NCI-H82 (cell line): ENCODE data around the gene TECTA.
"Not testable (repeated sequence)": the region's sequence is repeated elsewhere in the genome, so short reads cannot be mapped to it uniquely, and the experiment has no call there.

ENCODE experiments used
- DNase-seq: peaks from one replicate; lab custom pipeline; 2025; lab: John Stamatoyannopoulos, UW

Gene TECTA

GRCh38 chr11:121090145-121090721, 10.8 kb upstream of the TECTA start:
- no peak for DNase-seq

DNA sequence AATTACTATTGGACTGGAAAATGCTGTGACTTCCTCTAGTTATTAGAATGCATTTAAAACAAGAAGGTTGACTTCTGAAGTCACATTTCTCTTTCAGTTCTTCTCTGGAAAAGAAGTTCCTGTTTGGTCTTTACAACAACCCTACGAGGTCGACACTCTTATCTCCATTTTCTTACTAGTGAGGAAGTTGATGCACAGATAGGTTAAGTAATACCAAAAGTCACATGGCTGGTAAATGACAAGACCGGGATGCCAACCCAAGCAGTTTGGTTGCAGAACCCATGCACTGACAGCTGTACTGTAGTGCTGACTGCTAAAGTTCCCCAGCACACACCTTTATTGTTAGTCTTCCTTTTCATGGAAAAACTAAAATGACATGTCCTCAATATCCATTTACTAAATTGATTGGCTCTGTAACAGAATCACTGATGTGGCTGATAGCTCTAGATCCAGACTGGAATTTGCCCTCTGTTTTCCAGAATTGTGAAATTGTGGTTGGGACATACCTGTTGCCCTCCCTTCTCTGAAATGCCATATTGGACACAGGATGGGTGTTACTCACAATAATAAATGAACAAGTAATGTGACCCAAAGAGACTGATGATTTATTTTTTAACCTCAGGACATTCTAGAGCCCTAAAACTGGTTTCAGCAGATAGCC, 9.4 kb upstream of the TECTA start:
- DNase-seq, result no peak

GRCh38 chr11:121095561-121095960, 5.5 kb upstream of the TECTA start:
- DNase-seq, result no peak

DNA sequence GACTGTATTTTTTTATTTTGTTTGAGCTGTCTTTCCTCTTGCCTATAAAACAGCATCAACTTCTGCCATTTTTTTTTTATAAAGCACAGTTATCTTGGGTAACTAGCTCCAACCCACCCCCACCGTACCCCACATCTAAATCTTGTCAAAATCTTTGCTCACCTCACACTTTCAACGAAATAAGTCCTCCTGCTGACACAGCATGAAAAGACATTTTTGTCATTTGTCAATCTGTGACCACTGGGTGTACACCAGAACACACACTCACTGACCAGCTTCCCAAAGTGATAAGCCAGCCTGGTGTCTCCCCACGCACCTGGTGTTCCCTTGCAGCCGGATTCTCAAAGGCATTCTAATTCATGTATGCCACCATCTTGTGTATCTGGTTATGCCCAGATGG, 1.7 kb upstream of the TECTA start:
- DNase-seq, result no peak

GRCh38 chr11:121099885-121100284, 1.2 kb upstream of the TECTA start:
- DNase-seq, result no peak

GRCh38 chr11:121104312-121104762, 3.3 kb downstream of the TECTA start:
- no peak for DNase-seq

- DNase-seq, result no peak
Observed at GRCh38 chr11:121105063-121105480, 4.0 kb downstream of the TECTA start.

DNA sequence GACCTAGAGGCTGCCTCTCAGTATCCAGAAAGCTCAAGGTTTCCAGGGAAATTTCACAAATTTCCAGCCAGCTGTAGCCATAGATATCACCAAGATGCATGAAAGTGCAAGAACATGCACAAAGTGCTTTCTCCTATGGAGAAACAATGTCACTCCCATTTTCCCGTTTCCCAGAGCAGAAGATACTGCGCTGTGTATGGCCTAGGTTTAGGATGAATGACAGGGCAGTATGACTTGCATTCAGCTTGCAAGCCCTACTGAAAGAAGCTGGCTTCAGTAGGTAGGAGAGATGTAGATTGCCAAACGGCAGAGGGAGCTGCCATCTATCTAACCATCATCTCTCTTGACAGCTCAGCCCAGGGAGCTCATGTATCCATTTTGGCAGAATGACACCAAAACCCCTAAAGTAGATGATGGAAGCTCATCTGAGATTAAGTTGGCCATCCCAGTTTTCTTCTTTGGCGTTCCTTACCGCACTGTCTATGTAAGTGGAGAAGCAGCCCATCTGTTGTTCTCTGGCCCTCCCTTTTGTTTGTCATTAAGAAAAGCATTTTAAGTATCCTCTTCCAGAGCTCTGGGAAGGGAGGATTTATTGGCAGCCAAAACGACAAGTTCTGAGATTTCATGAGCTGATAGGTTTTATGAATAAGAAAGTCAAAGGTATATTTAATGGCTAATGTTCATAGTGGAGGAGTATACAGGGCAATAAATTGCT, 4.6 kb downstream of the TECTA start:
- peak; percentile 75 for DNase-seq

DNA sequence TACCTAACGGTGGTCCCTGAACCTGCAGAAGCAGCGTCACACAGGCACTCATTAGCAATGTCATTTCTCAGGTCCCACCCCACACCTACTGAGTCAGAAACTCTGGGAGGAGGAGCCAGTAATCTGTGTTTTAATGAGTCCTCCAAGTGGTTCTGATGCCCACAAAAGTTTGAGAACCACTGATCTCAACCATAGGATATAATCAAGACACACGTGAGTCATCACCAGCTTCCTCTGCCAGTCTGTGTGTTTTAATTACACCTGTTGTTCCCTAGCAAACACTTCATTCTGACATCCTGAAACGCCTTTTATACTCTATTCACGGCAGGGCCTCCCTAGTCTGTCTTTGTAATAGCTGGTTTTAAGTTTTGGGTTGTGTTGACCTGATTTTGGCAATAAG, 5.8 kb downstream of the TECTA start:
- DNase-seq, result no peak

DNA sequence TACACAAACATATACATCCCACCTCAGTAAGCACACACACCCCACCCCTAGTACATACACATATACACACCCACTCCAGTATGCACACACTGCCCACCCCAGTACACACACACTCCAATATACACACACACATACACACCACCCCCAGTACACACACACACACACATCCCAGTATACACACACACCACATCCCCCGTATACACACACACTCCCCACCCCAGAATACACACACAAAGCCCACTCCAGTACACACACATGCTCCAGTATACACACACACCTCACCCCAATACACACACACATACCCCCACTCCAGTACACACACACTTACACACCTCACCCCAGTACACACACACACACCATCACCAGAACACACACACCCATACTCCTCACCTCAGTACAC, 7.4 kb downstream of the TECTA start:
- DNase-seq, result no peak

DNA sequence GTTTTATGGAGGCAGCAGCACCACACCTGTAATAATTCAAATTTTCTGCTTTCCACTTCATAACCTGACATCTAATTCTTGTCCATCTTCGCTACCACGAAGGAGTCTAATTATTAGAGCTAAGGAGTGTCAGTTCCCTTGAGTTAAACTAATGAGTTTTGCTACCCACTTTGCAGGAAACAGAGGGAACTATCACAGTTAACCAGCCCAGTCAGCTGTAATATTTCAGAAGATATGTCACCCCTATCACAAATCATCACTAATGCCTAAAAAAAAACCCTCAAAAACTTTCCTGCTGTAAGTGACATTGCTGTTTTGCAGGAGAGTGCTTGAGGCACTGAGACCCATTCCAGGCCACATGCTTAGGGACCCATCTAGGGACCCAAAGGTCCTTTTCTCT, 8.4 kb downstream of the TECTA start:
- DNase-seq, result no peak

DNA sequence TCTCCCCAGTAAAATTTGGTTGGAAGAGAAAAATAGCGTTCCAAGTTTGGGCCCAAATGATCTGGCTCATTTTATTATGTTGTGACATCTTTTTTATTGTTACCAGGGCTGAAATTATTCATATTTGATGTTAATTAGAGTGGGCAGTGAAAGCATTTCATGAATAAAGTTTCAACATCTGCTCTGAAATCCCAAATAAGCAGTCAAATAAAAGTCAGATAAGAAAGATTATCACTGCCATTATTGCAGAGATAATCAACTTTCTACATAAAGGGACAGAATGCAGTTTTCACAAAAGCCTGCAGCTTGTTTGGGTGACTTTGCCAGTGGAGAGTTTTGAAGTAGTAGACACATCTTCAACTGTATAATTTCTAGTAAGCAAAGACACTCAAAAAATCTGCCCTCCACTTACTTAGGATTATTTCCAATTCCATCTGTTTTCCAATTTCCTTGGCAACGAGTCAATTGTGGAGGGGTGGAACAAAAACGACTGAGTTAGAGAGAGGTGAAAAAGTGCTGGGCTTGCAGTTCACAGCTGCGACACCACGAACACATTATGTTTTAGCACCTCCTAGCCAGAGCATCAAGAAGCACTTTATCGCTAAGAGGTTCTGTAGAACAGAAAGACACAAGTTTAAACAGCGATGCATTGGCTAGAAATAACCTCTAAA, 9.0 kb downstream of the TECTA start:
- no peak for DNase-seq

DNA sequence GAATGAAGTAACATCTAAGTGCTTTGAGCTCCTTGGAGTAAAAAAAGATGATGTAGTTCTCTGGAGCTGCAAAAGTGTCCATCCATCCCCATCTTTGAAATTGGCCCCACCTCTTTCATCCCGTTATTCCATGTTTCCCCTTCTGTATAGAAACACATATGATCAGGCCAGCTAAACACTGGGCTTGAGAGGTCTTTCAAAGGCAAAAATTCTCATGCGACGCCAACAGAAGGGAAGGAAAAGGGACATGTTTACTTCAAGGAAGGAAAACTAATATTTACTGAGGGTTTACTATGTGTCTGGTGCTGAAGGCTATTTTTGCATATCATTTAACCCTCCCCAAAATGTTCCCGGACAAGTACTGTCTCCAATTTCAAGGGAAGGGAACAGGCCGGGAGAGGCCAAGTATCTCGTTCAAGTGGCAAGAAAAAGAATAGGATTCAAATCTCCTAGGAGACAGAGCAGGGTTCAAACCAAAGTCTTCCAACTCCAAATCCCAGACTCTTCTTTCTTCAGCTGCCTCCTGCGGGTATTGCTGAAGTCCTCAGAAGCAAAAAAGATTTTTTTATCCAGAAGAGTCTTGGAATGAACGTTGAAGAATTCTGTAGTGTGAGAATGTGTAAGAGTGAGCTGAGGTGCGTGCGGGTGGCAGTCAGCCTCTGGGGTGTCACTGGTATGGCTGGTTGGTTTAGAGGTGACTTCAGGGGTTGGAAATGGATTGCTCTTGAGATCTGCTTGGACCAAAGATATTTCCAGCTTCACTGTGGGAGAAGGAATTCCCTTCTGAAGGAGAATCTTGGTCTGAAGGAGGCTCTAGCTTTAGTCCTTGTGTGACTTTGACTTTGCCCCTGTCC, 10.1 kb downstream of the TECTA start:
- no peak for DNase-seq

DNA sequence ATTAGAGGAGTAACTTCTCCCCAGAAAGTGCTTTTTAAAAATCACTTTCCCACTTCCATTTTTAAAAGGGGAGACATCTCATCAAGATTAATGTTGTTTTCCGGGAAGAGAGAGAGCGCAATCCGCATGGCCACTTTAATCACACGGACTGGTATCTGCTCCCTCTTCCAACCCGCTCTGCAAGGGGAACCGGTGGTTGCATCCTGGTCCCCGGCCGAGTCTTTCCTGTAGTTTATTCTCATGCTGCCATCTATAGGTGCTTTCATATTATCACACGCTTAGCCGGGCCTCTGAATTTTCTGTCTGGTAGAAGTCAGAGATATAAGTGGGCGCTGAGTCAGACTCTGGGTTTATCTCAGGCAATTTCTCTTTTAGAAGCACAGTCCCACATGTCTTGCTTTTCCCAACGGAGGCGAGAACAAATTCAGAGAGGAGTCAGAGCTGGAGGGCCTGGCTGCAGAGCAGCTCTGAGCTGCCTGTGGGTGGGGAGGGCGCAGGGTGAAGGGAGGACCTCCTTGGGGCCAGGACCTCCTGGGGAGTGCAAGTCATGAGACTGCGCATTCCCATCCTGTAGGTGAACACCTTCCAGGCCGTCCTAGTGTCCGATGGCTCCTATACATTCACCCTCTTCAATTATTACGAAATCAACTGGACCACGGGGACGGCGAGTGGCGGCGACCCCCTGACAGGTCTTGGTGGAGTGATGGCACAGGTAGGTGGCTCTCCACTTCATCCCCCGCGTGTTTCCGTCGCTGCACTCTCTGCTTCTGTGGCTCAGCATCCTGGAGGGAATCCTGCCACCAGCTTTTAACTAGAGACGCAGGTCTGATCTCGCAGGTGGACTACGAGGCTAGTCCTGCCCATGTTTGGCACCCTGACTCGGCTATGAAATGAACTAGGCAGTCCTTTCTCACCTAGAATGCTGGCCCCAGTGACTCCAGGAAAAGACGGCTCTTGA, 11.7 kb downstream of the TECTA start:
- DNase-seq, result peak; percentile 74

DNA sequence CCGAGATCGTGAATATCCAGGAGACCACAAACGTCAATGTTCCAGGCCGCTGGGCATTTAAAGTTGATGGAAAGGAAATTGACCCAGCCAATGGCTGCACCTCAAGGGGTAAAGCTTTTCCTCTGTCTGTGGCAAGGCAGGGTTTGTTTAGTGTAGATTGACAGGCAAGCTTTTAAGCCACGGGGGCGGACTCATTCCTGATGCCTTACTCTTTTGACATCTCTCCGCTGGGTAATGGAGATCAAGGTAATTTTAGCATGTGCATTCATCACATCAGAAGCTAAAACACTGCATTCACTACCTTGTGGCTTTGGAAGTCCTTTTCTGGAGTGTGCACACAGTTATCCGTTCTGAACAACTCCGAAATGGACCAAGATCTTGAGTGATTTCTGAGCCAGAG, 12.6 kb downstream of the TECTA start:
- no peak for DNase-seq

DNA sequence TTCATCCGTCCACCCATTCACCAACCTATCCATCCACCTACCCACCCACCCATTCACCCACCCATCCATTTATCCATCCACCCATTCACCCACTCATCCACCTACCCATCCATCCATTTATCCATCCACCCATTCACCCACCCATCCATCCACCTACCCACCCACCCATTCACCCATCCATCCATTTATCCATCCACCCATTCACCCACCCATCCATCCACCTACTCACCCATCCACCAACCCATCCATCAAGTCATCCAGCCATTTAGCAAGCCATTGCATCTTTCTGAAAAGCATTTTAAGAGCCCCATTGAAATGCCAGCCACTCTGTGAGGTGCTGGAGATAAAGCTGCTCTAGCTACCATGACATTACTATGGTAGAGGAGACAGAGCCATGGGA, 14.0 kb downstream of the TECTA start:
- not testable (repeated sequence) for DNase-seq

- DNase-seq, result no peak
Observed at GRCh38 chr11:121117788-121118187, 16.7 kb downstream of the TECTA start.

DNA sequence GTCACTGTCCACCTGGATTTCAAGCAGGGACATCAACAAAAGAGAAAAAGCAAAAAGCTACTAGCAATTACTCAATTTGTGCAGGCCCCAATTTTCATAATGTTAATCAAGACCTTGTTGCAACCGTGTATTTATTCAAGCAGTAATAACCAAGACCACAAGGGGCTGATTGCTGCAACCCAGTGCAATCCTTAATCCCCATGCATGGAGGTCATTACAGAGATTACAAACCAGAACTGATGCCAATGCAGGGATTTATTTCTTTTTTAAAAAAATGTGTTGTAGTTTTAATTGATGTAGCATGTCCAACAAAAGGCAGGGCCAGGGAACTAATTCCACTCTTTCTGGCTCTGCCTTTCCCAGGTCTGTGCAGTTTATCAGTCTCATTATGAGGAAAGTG, 18.4 kb downstream of the TECTA start:
- DNase-seq, result peak; percentile 35

DNA sequence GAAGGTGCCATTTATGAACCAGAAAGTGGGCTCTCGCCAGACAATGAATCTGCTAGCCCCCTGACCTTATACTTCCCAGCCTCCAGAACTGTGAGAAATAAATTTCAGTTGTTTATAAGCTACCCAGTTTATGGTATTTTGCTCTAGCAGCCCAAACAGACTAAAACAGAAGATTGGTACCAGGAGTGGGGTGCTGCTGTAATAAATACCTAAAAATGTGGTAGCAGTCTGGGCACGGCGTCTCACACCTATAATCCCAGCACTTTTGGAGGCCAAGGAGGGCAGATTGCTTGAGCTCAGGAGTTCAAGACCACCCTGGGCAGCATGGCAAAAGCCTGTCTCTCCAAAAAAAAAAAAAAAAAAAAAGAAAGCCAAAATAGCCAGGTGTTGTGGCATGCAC, 21.3 kb downstream of the TECTA start:
- no peak for DNase-seq

DNA sequence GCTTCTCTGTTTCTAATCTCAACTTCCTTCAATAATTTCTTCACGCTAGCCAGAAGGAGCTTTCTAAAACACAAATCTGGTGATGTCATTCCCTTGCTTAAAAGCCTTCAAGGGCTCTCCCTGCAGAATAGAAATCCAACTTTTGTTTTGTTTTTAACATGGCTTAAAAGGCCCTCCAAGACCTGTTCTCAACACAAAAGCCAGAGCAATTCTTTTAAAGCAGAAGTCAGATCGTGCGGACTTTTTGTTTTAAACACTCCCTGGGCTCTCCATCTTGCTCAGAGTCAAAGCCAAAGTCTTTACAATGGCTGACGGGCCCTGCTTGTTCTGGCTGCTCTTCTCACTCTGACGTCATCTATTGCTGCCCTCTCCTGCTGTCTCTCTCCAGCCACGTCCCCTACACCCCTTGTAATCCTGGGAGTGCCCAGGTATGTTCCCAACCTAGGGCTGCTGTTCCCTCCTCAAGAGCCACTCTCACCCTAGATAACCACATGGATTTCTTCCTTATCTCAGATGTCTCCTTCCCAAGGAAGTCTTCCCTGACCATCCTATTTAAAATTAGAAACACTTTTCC, 22.5 kb downstream of the TECTA start:
- no peak for DNase-seq
